Stimulated activated CD8-positive, alpha-beta memory T cell treated with anti-CD3 and anti-CD28 coated beads, Interleukin-15, amount 100 ng/mL, for 1 hour (primary cell): ENCODE data around the gene TNFAIP8L3.
"Not testable (repeated sequence)": the region's sequence is repeated elsewhere in the genome, so short reads cannot be mapped to it uniquely, and the experiment has no call there.

Source experiments
- DNase-seq: peaks from one replicate; pipeline ENCODE4 v3.0.0-alpha.2; 2020; ENCODE audit warnings: low read depth

TNFAIP8L3 gene

DNA sequence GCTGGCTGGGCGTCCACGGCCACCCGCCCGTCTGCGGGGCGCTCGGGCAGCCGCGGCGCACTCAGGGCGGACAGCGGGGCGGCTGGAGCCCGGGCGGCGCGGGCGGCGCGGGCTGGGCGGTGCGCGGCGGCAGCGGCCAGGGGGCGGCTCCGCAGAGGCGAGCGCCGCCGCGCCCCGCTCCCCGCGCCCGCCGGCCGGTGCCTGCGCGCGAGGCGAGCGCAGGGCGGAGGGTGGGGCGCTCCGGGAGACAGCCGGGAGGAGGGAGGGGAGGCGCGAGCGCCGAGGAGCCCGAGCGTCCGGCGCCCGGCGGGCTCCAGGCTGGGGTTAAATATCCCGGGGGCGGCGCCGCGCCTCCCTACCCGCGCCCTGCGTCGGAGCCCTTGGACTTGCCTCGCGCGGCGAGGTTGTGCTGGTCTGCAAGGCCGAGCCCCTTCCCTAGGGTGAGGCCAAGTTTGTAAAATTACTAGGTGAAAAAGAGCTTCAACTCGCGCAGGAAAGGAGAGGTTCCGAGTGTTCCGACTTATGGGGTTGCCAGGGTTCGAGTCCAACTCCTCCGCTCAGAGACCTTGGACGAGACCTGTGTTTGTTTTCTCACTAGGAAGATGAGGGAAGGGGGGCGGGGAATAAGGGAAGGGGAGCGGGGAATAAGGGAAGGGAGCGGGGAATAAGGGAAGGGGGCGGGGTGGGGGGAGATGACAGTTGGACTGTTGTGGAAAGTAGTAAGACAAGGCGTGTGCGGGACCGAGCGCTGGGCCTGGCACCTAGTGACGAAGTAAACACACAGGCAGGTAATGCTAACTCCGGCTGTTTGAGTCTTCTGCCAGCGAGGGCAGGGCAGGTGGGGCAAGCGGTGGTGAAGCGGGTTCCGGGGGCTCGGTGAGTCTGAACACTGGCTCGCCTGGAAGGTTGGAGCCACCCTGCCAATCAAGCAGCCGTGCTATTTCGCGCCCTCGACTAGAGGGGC is at the start of gene TNFAIP8L3:
TNFAIP8L3 (minus strand) TSS at position 301 of the 964 bp plus-strand sequence. CDS start 311 bp downstream, outside the sequence.
- DNase-seq: no peak

DNA sequence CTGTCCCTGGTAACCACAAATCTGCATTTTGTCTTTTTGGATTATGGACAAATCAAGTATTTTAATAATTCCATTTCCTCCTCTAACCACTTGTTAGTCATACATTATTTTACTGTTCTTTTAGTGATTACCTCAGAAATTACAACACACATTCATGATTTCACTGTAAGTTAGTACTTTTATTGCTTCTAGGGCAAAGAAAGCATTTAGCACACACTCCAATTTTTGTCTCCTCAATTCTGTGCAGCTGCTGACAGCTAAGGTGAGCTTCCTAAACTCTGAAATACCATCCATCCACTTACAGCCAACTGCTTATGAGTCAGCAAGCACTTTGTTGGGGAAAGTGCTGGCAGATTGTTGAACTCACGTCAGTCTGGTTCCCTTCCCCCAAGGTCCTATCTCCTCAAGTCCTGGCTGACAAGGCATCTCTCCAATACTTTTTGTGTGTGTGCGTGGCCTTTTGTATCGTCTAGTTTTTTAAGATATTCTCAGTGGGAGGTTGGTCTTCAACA is 49.4 kb upstream of the TNFAIP8L3 start:
- DNase-seq: no peak

DNA sequence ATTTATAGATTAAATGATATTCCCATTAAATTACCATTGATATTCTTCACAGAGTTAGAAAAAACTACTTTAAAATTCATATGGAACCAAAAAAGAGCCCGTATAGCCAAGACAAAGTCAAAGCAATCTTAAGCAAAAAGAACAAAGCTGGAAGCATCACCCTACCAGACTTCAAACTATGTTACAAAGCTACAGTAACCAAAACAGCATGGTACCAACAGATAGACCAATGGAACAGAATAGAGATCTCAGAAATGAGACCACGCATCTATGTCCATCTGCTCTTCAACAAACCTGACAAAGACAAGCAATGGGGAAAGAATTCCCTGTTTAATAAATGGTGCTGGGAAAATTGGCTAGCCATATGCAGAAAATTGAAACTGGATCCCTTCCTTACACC is 45.6 kb upstream of the TNFAIP8L3 start:
- not testable (repeated sequence) for DNase-seq

DNA sequence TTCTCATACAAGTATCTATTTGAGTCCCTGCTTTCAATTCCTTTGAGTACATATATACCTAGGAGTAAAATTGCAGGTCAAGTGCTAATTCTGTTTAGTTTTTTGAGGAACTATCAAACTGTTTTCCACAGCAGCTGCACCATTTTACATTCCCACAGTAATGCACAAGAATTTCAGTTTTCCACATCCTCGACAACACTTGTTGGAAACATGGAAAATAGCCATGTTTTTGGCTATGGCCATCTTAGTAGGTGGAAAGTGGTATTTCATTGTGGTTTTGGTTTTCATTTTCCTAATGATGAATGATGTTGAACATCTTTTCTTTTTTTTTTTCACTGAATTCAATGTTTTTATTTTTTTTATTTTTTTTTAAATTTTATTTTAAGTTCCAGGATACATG is 44.4 kb upstream of the TNFAIP8L3 start:
- DNase-seq: no peak

DNA sequence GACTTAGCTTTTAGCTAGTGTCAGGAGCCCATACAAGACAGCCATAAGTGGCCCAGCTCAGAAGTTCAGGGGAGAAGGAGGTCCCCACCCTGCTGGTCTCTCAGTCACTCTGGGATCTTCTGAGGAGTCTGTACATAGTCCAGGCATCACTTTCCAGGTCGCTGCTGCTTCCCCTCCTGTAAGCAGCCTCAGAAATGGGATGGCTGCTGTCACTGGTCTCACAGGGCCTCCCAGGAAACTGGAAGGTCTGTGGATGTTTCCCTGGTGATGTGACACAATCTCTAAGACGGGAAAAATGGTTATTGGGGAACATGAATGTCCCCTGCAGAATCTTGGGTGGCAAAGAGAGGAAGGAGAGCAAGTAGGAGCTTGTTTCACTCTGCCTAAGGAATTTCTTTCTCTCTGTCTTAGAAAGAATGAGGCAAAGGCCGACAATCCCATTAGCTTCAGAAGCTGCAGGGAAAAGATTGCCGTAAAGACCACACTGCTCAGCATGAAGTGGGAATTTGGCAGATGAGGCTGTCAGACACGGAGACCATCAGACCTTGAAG is 43.2 kb upstream of the TNFAIP8L3 start:
- DNase-seq: no peak

DNA sequence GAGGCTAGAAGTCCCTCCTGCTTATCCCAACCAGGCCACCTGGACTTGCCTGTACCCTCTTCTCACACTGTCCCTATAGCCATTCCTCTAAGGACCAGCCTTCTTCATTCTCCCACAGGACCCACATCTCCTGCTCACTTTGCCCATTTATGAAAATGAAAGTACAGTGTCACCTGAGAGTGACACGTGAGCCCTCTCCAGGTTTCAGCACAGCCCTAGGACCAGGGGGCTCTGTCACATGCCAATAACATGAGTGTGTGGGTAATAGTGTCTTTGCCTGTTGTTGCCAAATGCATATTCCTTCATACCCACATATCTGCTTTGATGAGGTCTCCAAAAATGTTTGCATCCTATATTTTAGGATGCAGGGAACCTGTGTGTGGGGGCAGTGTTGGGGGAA is 42.3 kb upstream of the TNFAIP8L3 start:
- no peak for DNase-seq

DNA sequence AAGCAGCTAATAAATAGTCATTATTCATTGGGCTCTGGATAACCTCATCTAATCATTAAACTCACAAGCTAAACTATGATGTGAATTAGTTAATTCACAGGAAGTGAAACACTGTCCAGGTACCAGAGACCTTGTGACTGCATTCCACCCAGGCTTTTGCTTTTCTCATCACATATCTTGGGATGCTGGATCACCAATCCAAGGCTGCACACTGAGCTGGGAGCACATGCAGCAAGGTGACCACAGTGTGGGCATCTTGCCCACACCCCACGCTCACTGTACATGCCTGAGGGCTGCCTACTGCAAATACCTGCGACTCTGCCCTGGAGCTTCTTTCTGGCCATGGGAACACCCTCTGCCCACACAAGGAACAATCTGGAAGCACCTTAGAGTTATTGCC is 40.6 kb upstream of the TNFAIP8L3 start:
- DNase-seq: no peak

DNA sequence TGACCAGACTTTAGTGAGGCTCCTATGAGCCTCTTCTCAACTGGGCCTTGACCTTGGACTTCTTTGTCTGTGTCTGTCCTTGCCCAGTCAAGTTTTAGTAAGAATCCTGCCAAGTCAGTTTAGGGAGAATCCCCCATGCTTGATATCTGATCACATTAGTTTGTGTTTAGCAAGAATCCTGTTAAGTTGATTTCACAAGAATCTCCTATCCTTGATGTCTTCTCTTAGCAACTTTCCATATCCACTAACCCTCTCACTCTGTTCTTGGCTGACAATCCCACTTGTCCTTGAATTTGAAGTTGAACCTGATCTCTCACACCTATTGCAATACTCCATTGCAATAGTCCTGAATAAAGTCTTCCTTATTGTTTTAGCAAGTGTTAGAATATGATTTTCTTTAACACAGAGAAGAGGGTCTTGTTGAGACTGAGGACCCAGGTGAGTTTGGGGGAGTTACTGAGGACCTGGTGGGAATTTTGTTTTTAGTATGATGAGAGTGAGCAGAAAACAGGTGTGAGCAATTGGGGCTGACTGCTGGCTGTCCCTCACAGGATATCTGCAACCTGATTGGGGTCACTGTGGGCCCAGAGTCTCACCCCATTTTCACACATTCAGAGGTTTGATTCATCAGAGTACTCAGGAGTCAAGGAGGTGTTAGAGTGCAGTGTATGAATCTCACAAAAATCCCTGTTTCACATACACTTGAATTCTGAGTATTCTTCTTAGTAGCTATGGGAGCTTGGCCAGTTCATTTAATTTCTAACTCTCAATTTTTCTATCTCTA is 39.9 kb upstream of the TNFAIP8L3 start:
- no peak for DNase-seq

DNA sequence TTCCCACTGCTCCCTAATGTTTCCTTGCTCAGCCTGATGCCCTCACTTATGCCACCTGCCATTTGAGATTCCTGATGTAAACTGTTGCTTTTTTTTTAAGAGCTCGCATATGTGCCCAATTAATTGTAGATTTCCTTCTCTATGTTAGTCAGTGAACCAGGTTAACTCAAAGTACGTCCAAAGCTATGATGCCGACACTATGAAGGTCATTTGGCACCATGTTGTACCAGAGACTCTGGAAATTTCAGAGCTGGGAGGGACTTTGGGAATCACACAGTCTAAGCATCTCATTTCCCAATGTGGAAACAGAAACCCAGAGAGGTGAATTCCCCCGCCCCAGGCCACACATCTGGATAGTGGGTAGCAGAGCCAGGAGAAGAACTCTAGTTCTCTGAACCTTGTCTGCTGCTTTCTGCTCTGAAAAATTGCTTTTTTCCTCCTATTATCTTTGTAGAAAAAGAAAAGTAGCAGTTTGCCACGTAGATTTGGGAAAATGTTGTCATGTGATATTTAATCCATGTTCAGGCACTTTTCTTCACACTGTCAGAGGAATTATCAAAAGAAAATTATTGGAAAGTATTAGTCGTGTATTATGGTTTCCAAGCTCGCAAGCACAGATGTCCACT is 38.5 kb upstream of the TNFAIP8L3 start:
- DNase-seq: no peak

DNA sequence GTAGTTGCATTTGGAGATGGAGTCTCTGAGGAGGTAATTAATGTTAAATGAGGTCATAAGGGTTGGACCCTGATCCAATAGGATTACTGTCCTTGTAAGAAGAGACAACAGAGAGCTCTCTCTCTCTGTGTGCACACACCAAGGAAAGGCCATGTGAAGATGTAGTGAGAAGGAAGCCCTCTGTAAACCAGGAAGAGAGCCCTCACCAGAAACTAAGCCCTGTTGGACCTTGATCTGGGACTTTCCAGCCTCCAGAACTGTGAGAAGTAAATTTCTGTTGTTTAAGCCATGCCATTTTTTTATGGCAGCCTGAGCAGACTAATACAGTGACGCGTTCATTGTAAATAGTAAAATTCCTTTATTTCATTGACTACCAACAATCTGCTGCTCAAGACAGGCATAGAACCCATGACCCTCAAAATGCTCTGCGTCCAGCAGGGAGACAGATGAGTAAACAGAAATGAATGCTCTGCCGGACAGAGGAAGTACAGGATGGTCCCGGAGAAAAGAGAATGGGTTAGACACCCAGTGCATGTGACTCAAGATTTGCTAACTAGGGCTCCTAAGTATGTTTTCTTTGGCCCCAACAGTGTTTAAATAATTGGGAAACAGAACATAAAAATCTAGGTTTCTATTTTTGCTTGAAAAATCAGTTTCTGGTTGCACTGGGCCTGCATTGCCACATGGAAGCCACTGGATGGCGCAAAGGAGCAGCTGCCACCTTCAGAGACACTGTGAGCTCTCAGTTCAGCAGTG is 37.9 kb upstream of the TNFAIP8L3 start:
- DNase-seq: no peak

DNA sequence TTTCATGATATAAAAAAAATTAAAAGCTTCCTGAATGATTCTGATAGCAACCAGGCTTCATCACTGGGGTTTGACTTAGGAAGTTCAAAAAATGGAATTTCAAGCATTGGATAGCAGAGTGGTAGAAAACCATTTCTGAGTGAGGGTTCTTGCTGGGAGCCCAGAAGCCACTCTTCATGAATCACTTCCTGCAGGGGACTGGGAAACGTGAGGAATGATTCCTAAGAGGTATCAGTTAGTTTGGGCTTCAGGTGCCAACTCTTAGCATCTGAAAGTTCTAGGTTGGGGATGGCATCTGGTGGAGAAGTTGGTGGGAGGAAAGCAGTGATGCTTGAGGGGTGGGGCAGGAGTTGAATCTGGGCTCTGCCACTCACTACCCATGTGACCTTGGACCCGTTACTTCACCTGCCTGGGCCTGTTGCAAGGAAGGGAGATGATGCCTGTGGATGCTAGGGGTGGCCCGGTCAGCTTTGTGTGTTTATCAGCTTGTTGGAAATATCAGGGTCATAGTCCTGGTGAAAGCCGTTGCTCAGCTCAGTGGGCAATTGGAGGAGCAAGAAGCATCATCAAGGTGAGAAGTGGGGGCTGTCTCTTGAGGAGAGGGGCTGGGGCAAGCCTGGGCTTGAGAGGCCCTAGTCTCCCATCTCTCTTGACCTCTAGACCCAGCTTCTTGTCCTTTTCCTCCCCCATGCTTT is 37.0 kb upstream of the TNFAIP8L3 start:
- DNase-seq: no peak

DNA sequence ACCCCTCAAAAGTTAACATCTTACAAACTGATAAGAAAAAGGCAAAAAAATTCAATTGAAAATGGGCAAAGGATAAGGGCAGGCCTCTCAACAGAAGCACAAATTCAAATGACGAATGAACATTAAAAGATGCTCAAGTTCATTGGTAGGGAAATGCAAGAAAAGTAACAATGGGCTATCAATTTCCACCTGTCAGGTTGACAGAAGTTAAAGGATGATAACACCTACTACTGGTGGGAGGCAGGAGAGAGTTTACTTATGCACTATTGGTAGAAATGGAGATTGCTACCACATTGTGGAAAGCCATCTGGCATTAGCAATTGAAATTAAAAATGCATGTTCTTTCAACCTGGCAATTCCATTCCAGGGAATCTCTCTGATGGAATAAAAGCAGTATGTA is 35.6 kb upstream of the TNFAIP8L3 start:
- no peak for DNase-seq

DNA sequence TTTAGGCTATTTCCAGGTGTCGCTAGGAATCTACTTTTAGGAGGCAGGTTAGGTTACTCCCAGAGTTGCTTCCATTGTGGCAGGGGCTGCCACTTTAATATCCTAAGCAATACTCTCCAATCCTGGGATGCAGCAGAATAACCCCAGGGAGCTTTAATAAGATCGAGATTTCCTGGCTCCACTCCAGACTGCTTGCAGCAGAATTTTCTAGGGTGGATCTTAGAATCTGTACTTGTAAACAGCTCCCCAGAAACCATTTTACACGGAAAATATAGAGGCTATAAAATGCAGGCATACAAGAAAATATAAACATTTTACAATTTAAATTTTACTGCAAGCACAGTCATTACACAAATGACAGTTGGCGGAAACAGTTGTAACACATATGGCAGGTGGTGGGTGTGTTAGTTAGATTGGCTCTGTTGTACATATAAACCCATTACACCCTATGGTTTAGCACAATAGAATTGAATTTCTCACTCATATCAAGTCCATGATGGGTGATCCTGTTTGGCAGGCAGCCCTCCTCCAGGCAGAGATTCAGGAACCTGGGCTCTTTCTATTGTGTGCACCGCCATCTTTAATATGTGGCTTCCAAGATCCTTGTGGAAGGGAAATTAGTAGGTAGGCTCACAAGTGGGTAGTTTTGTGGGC is 35.0 kb upstream of the TNFAIP8L3 start:
- no peak for DNase-seq

DNA sequence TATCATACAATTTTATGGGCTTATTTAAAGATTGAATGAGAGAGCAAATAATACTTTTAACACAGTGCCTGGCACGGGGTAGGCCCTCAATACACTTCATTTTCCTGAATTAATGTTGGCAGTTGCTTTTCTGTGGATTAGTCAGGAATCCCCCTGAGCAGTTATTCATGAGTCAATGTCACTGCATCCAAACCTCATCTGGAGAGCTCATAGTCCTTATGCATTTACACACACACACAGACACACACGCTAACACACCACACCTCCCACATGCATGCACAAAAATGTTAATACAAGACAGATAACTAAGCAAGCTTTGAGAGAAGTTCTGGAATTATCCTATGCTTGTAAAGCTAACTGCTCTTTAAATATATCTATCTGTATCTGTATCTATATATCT is 34.0 kb upstream of the TNFAIP8L3 start:
- DNase-seq: no peak

DNA sequence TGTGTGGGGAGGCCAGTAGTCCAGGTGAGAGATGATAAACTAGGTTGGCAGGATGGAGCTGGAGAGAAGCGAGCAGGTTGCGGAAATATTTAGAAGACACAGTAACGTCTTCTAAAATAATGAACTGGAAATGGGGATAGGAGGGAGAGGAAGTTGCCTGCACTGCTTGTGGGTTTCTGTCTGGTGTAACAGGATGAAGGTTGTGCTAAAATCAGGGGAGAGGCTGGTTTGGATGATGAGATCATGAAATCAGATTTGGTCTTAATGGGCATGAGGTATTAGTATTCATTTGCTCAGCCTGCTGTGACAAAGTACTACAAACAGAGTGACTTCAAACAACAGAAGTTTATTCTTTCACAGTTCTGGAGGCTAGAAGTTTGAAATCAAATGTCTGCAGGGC is 32.1 kb upstream of the TNFAIP8L3 start:
- no peak for DNase-seq

DNA sequence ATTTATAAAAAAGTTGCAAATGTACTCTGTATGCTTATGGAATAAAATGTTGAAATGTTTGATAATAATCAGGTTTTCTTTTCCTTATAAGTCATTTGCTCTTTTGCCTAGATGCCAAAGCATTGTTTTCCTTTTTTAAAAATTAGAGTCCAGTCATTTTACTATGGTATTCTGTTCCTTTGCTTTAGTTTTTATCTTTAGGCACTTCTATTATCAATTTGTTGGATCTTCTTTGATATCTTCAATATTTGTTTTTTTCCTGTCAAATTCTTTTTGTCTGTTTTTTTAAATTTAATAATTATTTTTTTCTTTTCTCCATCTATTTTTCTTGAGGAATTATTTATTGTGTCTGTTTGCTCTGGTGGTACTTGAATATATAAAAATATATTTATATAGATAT is 28.3 kb upstream of the TNFAIP8L3 start:
- DNase-seq: not testable (repeated sequence)

DNA sequence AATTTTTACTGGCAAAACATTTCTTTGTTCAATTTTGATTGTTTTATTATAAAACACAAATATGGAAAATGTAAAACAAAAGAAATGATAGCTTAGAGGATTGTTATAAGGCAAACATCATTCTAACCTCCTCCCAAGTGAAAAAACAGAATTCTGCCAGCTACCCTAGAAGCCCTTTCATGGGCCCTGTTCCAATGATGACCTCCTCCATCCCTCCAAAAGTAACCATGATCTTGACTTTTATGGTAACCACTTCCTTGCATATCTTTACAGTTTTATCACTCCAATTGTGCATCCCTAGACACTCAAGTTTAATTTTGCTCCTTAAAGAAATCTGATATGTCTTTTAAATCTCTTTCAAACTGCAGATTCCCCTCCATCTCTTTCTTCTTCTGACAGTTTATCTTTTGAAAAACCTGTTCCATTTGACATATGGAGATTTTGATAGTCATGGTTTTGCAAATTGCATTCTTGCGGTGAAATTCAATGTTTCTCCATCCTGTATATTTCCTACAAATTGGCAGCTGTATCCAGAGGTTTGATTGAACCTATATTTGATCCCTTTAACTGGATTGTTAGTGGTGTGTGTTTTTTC is 27.0 kb upstream of the TNFAIP8L3 start:
- DNase-seq: no peak

DNA sequence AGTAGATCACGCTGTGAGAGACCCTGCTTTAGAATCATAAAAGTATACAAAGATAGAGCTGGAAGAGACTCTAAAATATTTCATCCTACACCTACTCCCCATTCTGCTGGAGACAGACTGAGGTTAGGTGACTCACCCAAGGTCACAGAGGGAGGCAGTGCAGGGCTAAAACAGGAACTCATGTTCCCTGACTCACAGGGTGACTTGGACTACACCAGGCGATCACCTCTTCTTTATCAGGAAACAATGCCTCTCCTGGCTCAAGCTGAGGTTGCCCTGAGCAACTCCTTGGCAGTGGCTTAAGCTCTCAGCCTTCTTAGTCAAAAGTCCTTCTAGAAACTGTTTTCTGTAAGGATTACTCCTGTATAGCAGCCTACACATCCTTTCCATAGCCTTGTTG is 26.4 kb upstream of the TNFAIP8L3 start:
- no peak for DNase-seq

DNA sequence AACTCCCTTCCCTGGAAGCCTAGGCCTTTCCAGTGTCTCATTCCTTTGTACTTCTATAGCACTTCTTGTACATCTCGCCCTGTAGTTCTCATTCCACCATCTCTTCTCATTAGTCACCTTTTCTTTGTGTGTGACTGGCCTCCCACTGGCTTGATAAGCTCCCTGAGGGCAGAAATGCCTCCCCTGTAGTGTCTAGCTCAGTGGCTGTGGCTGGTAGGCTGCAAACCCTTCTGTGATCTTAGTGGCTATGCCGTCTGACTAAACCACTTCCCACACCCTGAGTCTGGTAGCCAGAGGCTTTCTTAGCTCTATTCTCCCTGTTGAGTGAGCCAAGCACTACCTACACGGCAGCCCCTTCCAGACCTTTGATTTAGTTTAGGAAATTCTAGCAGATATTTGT is 24.4 kb upstream of the TNFAIP8L3 start:
- DNase-seq: no peak

DNA sequence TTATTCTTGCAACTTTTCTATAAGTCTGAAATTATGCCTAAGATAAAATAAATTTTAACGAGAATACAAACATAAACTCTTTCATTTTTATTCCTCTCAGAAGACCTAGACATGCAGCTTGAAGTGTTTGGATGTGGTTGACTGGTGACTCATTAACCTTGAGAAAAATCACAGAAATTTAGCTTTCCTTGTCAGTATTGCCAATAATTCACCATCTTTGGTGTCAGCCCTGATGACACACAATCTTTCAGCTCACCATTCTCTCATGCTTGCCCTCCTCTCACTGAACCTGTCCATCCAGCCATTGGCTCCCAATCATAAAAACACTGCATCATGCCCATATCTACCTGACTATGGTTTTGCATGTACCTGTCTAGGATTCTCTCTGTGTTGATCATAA is 22.6 kb upstream of the TNFAIP8L3 start:
- no peak for DNase-seq
